Stimulated activated CD4-positive, alpha-beta T cell treated with anti-CD3 and anti-CD28 coated beads, Interleukin-1b, Interleukin-23, amount 100 ng/mL, for 4 hours (primary cell): ENCODE data around the gene CEP55.

Source experiments
- DNase-seq, 2 donors: peaks; one replicate each; pipeline ENCODE4 v3.0.0-alpha.2; 2020; ENCODE audit warnings: low read depth in 2 of 2

Gene CEP55

GRCh38 chr10:93469454-93469853 is 27.0 kb upstream of the CEP55 start:
- DNase-seq: no peak

- no peak for DNase-seq
Measured at GRCh38 chr10:93471110-93471651, 25.2 kb upstream of the CEP55 start.

GRCh38 chr10:93473161-93473560 is 23.3 kb upstream of the CEP55 start:
- DNase-seq: no peak

GRCh38 chr10:93473804-93474472 is 22.5 kb upstream of the CEP55 start:
- DNase-seq: no peak

- no peak for DNase-seq
Measured at GRCh38 chr10:93475227-93475626, 21.2 kb upstream of the CEP55 start.

- no peak for DNase-seq
Measured at GRCh38 chr10:93475871-93476270, 20.5 kb upstream of the CEP55 start.

GRCh38 chr10:93476756-93477155 is 19.7 kb upstream of the CEP55 start:
- no peak for DNase-seq

GRCh38 chr10:93478873-93479272 is 17.5 kb upstream of the CEP55 start:
- no peak for DNase-seq

GRCh38 chr10:93481637-93482144 is 14.7 kb upstream of the CEP55 start:
- DNase-seq: no peak

- DNase-seq: peak; percentile 14 to 38
Measured at GRCh38 chr10:93482145-93482834, 14.1 kb upstream of the CEP55 start, which contains the start of gene MYOF. Gene MYOF (minus strand): TSS chr10:93482334. CDS start chr10:93482194, 140 bp downstream.

- no peak for DNase-seq
Measured at GRCh38 chr10:93485690-93486089, 10.7 kb upstream of the CEP55 start.

- no peak for DNase-seq
Measured at GRCh38 chr10:93488956-93489528, 7.4 kb upstream of the CEP55 start.

GRCh38 chr10:93491602-93492121 is 4.8 kb upstream of the CEP55 start:
- DNase-seq: no peak

GRCh38 chr10:93493162-93493561 is 3.2 kb upstream of the CEP55 start:
- DNase-seq: no peak

- no peak for DNase-seq
Measured at GRCh38 chr10:93494494-93494893, 1.9 kb upstream of the CEP55 start.

- no peak for DNase-seq
Measured at GRCh38 chr10:93495654-93496321, 624 bp upstream of the CEP55 start.

- no peak for DNase-seq
Measured at GRCh38 chr10:93498166-93498565, 1.8 kb downstream of the CEP55 start.

GRCh38 chr10:93501650-93502049 is 5.2 kb downstream of the CEP55 start:
- no peak for DNase-seq

GRCh38 chr10:93503075-93503474 is 6.7 kb downstream of the CEP55 start:
- no peak for DNase-seq

- DNase-seq: no peak
Measured at GRCh38 chr10:93505075-93505474, 8.7 kb downstream of the CEP55 start.

- no peak for DNase-seq
Measured at GRCh38 chr10:93509816-93510215, 13.4 kb downstream of the CEP55 start.

- no peak for DNase-seq
Measured at GRCh38 chr10:93512565-93512964, 16.2 kb downstream of the CEP55 start.
